ENCODE data around the gene METTL2A.
"Not testable (repeated sequence)": the region's sequence is repeated elsewhere in the genome, so short reads cannot be mapped to it uniquely, and the experiment has no call there.

The METTL2A gene

GRCh38 chr17:62473030-62473982 is 49.6 kb downstream of the METTL2A start:
- not testable (repeated sequence) for DNase-seq

DNA sequence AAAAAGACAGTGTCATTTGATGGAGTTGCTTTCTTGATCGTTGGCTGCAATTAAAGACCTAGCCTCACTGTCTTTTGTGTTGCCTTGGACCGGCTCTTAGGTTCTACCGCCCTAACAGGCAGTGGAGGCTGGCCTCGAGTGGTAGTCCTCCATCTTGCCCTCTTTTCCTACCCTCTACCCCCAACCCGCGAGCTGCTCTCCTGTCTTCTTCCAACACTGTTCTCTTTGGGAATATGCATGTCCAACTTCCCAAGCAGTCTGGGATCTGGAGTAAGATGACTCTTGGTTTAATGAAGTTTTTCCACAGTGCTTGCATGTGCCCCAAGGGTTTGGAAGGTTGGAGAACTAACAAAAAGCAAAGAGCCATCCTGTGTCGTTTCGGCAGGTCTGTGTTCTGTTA is 53.4 kb downstream of the METTL2A start:
- not testable (repeated sequence) for DNase-seq

DNA sequence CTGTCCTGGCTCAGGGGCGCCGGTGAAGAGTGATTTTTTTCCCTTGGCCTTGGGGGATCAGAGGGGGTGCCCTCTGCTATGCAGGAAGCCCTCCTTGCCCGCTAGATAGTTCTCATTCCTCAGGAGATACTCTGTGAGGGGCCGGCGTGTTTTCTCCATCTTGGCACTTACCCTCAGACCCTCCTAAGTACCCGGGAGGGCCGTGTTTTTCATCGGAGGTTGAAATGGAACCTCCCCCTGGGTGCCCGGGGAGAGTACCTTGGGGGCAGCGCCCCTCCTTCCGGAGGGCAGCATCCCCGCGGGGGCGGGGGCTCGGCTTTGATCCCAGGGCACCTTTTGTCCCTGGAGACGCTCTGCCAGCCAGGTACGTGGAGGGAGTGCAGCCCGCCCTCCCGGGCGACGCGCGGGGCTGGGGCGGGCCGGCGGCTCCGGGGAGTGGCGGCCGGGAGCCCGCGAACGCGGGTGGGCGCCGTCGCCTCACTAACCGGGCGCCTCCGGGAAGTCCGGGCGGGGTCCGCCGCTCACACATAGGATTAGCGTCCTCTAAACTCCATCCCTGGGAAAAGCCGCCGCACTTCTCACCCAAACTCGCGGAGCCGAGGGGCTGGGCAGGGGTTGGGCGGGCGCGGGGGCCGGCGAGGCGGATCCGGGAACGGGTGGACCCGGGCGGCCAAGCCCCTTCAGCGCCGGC is 54.2 kb downstream of the METTL2A start:
- peak; percentile 59 to 62 for DNase-seq

GRCh38 chr17:62478424-62478879 is 54.8 kb downstream of the METTL2A start, which contains the start of gene TLK2:
TLK2 (plus strand) TSS chr17:62478825; CDS start chr17:62481126, 2,301 bp downstream.
- peak; percentile 85 for DNase-seq

DNA sequence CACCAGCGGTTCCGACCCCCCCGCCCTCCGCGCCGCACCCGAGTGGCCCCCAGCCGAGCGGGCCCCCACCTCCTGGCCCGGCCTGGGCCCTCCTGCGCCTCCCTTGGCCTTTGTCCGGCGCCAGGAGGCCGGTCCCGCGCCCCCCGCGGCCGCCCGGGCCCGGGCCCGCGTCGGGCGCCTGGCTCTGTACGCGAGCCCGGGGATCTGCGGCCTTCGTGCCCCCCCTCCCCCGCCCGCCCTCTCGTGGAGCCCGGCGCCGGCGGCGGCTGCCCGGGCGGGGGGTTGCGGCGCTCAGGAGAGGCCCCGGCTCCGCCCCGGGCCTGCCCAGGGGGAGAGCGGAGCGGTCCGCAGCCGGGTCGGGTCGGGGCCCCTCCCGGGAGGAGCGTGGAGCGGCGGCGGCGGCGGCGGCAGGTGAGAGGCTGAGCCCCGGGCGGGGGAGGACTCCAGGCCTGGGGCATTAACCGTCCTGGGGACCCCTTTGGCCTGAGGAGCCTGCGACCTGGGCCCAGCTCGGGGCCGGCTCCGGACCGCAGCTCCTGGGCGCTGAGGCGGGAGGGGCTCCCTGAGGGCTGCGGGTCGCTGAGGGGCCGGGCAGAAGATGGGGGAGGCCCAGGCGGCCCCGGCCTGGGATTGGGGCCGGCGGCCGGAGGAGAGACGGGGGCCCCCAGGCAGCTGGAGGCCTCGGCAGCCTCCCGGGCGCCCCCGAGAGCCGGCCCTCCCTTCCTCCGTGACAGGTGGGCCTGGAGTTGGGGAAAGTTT is 55.4 kb downstream of the METTL2A start:
- DNase-seq, result peak; percentile 54 to 66

DNA sequence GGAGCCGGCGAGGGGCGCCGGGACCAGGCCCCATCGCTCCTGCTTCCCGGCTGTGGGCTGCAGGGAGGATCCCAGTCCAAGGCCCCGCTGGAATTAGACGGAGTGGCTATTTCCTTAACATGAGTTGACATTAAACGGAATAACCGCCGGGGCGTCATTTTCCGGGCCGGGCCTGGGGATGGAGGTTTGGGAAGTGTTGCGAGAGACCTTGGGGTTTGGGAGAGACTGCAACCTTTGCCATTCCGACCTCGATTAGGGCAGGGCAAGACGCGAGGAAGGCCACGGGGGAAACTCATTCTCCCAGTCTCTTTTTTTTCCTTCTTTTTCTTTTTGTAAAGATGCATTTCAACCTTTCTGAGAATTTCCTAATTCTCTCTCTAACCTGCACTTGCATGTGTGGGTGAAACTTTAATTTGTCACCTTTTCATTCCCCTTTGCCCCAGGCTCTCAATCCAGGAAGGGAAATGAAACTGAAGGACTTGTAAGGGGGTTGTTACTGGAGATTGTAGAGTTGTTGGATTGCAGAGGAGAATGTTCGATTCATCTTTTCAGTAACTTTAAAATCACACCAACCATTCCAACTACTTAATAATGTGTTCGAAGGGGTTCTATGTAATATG is 56.1 kb downstream of the METTL2A start:
- DNase-seq, result peak; percentile 43 to 49

- not testable (repeated sequence) for DNase-seq
Observed at GRCh38 chr17:62482553-62482952, 58.9 kb downstream of the METTL2A start.

- DNase-seq, result not testable (repeated sequence)
Observed at GRCh38 chr17:62490990-62491389, 67.3 kb downstream of the METTL2A start.

GRCh38 chr17:62493049-62493655 is 69.5 kb downstream of the METTL2A start:
- DNase-seq, result not testable (repeated sequence)

GRCh38 chr17:62494073-62494472 is 70.4 kb downstream of the METTL2A start:
- DNase-seq, result peak; percentile 4 to 7

- not testable (repeated sequence) for DNase-seq
Observed at GRCh38 chr17:62496344-62496743, 72.6 kb downstream of the METTL2A start.

GRCh38 chr17:62498796-62499195 is 75.1 kb downstream of the METTL2A start:
- DNase-seq, result not testable (repeated sequence)
